OCI-LY7 (cell line): Measurements from ENCODE around the gene SEC24D. TPM values are rescaled to one million over a fixed set of nuclear protein-coding genes. Genes with fewer than 3 reads are reported as not detected.
A peak's percentile ranks its signal among the peaks of the same experiment; 100 is the strongest.

ENCODE experiments used
- BruUV-seq: library from RNA; stranded (reverse); fragments of 400-500 nt; replicated peaks from 2 replicates; lab custom pipeline; 2021; lab: Mats Ljungman, UMichigan
- CTCF ChIA-PET: fragments of 300-600 bp; sonication (Branson Sonifier 250); formaldehyde crosslinking; loops from one replicate; lab custom pipeline; 2022; ENCODE audit warnings: antibody characterized with exemption; ENCODE audit not compliant: unreplicated experiment; lab: Charles Lee
- POLR2A ChIA-PET: fragments of 300-600 bp; sonication (Branson Sonifier 250); formaldehyde crosslinking; loops from one replicate; lab custom pipeline; 2022; ENCODE audit warnings: antibody characterized with exemption; lab: Charles Lee
- DNase-seq: peaks from one replicate; pipeline ENCODE4 v3.0.0-alpha.2; 2015; ENCODE audit warnings: low spot score
- H2AFZ ChIP-seq: fragments of 200-600 bp; sonication (generic), shearing (Covaris generic); 2 replicates; pipeline ENCODE4 v1.6.1; 2014; ENCODE audit warnings: mild to moderate bottlenecking, antibody characterized with exemption, low read length, moderate library complexity
- H3K27ac ChIP-seq: fragments of 200-600 bp; sonication (generic); 2 replicates; pipeline ENCODE4 v1.5.1; 2014; ENCODE audit warnings: mixed run types, low read depth, mild to moderate bottlenecking, moderate library complexity, low read length, inconsistent platforms; ENCODE audit not compliant: poor library complexity, severe bottlenecking
- H3K36me3 ChIP-seq: fragments of 200-600 bp; sonication (generic); 2 replicates; pipeline ENCODE4 v1.6.1; 2014; ENCODE audit warnings: mild to moderate bottlenecking, antibody characterized with exemption, low read length, moderate library complexity, mixed read lengths; ENCODE audit not compliant: insufficient read depth
- H3K4me1 ChIP-seq: fragments of 200-600 bp; sonication (generic); 2 replicates; pipeline ENCODE4 v1.5.1; 2014; ENCODE audit warnings: mild to moderate bottlenecking, low read length; ENCODE audit not compliant: insufficient read depth, poor library complexity, severe bottlenecking
- H3K4me2 ChIP-seq: fragments of 200-600 bp; sonication (generic); 2 replicates; pipeline ENCODE4 v1.6.1; 2014; ENCODE audit warnings: mild to moderate bottlenecking, low read length
- H3K4me3 ChIP-seq: fragments of 200-600 bp; sonication (generic); 2 replicates; pipeline ENCODE4 v1.5.1; 2014; ENCODE audit warnings: mild to moderate bottlenecking, low read depth, low read length; ENCODE audit not compliant: poor library complexity, severe bottlenecking
- H3K79me2 ChIP-seq: fragments of 200-600 bp; sonication (generic); 2 replicates; pipeline ENCODE4 v1.6.1; 2016; ENCODE audit warnings: low read depth, mild to moderate bottlenecking, low read length, moderate library complexity, mixed read lengths; ENCODE audit not compliant: insufficient read depth
- H3K9me2 ChIP-seq: fragments of 200-600 bp; sonication (generic); 2 replicates; pipeline ENCODE4 v1.6.1; 2016; ENCODE audit warnings: mild to moderate bottlenecking, low read length, mixed read lengths; ENCODE audit not compliant: insufficient read depth
- H3K9me3 ChIP-seq: fragments of 200-600 bp; sonication (generic); 2 replicates; pipeline ENCODE4 v1.6.1; 2014; ENCODE audit warnings: mild to moderate bottlenecking, mixed run types, low read length, mixed read lengths
- H4K20me1 ChIP-seq: fragments of 200-600 bp; sonication (generic); 2 replicates; pipeline ENCODE4 v1.6.1; 2014; ENCODE audit warnings: mild to moderate bottlenecking, antibody characterized with exemption, low read length, moderate library complexity, mixed read lengths; ENCODE audit not compliant: insufficient read depth
- CTCF ChIP-seq: fragments of 200-600 bp; sonication (generic); conservative IDR thresholded peaks from 2 replicates; pipeline ENCODE4 v1.5.1; 2014; ENCODE audit warnings: mild to moderate bottlenecking, antibody characterized with exemption, low read length, moderate library complexity, mixed read lengths
- EZH2phosphoT487 ChIP-seq: fragments of 200-600 bp; sonication (generic); IDR thresholded peaks from 2 replicates; pipeline ENCODE4 v1.6.1; 2018; ENCODE audit warnings: low read depth, borderline replicate concordance, mild to moderate bottlenecking, mixed run types, antibody characterized with exemption, low read length, moderate library complexity, mixed read lengths
- intact Hi-C: fragments of 100-400 bp; cut with micrococcal nuclease; formaldehyde crosslinking; loops from one replicate; pipeline ENCODE4 v1.10.0; 2022; ENCODE audit not compliant: unreplicated experiment
- total RNA-seq, 2 experiments: library from RNA; depleted of rRNA in 1 of 2; stranded (reverse); fragments of >200 nt in 1 of 2; shearing (Covaris generic) in 1 of 2; gene quantifications; 2 replicates each; pipeline ENCODE4 v1.2.3, GENCODE V29; 2014 to 2022

SEC24D gene
- total RNA-seq, 2 experiments from 2014 or later: 15.1 to 56.1 TPM

GRCh38 chr4:118866442-118866841 lies 30.5 kb upstream of the SEC24D start:
- H3K9me3 ChIP-seq: no peaks in the 10 kb centered on the region
- H3K36me3 ChIP-seq: no peaks in the 10 kb centered on the region
- DNase-seq: peak; percentile 7
- H4K20me1 ChIP-seq: no peaks in the 10 kb centered on the region
- intact Hi-C loops: no loop called here
- no peaks in the 10 kb centered on the region for H3K79me2 ChIP-seq
- ChIA-PET POLR2A (interaction anchor here (0.6 kb wide), 1 partner anchor 60 kb away, joined by 3 read pairs; no protein-coding TSS in a partner anchor), CTCF (no interaction called here)
- H3K4me1 ChIP-seq: peaks cover 7% of the 10 kb centered on the region
- no peak overlapping the region for H3K27ac ChIP-seq
- H2AFZ ChIP-seq: peak overlapping the region; percentile 14; the same call in 1 of the 2 replicates
- H3K9me2 ChIP-seq: no peaks in the 10 kb centered on the region
- no peak for TF ChIP-seq EZH2phosphoT487
- TF ChIP-seq CTCF: no peak
- H3K4me2 ChIP-seq: no peak overlapping the region
- H3K4me3 ChIP-seq: no peak overlapping the region
- BruUV-seq: no TSS peak

GRCh38 chr4:118865091-118865708 lies 29.3 kb upstream of the SEC24D start:
- peak overlapping the region; percentile 55; the same call in 1 of the 2 replicates for H2AFZ ChIP-seq
- peaks cover 7% of the 10 kb centered on the region for H3K4me1 ChIP-seq
- H3K36me3 ChIP-seq: no peaks in the 10 kb centered on the region
- H3K9me3 ChIP-seq: no peaks in the 10 kb centered on the region
- TF ChIP-seq EZH2phosphoT487: no peak
- peak; percentile 83 for TF ChIP-seq CTCF
- intact Hi-C loops: no loop called here
- H3K27ac ChIP-seq: no peak overlapping the region
- no peak overlapping the region for H3K4me3 ChIP-seq
- no peaks in the 10 kb centered on the region for H3K9me2 ChIP-seq
- no peak overlapping the region for H3K4me2 ChIP-seq
- BruUV-seq: no TSS peak
- peak; percentile 38 for DNase-seq
- ChIA-PET POLR2A (interaction anchor here (0.6 to 1.2 kb wide), 5 partner anchors 13 to 180 kb away, joined by 3 to 5 read pairs (median 3); partner anchors contain the start of gene METTL14), CTCF (no interaction called here)
- H3K79me2 ChIP-seq: no peaks in the 10 kb centered on the region
- H4K20me1 ChIP-seq: no peaks in the 10 kb centered on the region

DNA sequence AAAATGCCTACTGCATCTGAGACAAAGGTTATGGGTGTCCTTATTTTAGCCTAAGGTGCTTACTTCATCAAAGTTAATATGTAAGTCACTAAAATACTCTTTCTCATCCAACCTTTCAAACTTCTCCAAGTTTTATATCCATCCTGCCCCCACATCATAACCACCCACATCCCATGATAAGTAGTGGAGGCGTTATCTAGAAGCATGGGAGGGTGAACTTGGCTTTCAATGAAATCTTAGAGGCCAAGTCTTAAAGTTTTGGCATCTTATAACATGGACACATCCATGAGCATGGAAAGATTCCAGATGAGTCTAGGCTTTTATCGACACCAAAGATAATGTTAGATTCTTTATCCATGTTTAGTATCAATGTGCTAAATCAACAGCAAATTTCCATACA lies 22.9 kb upstream of the SEC24D start:
- TF ChIP-seq EZH2phosphoT487 (no peak), CTCF (no peak)
- ChIA-PET POLR2A (interaction anchor here (0.6 to 1.2 kb wide), 3 partner anchors 12 to 113 kb away, joined by 3 read pairs; no protein-coding TSS in a partner anchor), CTCF (no interaction called here)
- Histone ChIP-seq H3K9me3 (no peaks in the 10 kb centered on the region), H3K9me2 (no peaks in the 10 kb centered on the region), H3K27ac (no peak overlapping the region), H3K4me1 (no peaks in the 10 kb centered on the region), H3K4me2 (no peak overlapping the region), H3K36me3 (no peaks in the 10 kb centered on the region), H3K79me2 (no peaks in the 10 kb centered on the region), H4K20me1 (no peaks in the 10 kb centered on the region), H3K4me3 (no peak overlapping the region), H2AFZ (no peak overlapping the region)
- intact Hi-C loops: no loop called here
- no TSS peak for BruUV-seq
- DNase-seq: no peak
